Measurements from ENCODE around the gene ZP1. TPM values are rescaled to one million over a fixed set of nuclear protein-coding genes. Genes with fewer than 3 reads are reported as not detected.

ZP1 gene
- total RNA-seq, 1 donor from 2014 or later = not detected

DNA sequence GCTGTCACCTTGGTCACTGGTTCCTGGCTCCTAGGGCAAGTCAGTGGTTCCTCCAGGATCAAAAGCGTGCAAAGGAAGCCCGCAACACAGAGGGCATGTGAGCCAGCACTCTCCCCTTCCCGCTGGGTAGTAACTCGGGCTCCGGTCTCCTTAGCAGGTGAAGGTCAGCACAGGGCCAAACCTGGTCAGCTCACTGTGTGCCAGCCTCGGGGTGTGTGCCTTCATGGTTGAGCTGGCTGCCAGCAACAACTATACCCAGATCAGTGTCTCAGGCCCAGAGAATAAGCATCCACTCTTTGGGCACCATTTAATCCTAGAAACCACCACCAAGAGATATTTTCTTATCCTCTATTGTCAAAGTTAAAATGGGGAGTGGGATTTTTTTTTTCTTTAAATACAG, 41.6 kb upstream of the ZP1 start:
- peaks cover 2% of the 10 kb centered on the region for H3K9me3 Mint-ChIP-seq (ENCODE audit: unreplicated experiment)
- peaks cover 3% of the 10 kb centered on the region for H3K4me1 Mint-ChIP-seq (ENCODE audit: low read depth, unreplicated experiment)
- TF ChIP-seq, protein P1, sequence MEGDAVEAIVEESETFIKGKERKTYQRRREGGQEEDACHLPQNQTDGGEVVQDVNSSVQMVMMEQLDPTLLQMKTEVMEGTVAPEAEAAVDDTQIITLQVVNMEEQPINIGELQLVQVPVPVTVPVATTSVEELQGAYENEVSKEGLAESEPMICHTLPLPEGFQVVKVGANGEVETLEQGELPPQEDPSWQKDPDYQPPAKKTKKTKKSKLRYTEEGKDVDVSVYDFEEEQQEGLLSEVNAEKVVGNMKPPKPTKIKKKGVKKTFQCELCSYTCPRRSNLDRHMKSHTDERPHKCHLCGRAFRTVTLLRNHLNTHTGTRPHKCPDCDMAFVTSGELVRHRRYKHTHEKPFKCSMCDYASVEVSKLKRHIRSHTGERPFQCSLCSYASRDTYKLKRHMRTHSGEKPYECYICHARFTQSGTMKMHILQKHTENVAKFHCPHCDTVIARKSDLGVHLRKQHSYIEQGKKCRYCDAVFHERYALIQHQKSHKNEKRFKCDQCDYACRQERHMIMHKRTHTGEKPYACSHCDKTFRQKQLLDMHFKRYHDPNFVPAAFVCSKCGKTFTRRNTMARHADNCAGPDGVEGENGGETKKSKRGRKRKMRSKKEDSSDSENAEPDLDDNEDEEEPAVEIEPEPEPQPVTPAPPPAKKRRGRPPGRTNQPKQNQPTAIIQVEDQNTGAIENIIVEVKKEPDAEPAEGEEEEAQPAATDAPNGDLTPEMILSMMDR (IDR thresholded peaks at IDR 0.05; ENCODE audit: partially characterized antibody, unreplicated experiment) = no peak
- H3K27ac Mint-ChIP-seq (ENCODE audit: unreplicated experiment) = no peak overlapping the region
- no peak for DNase-seq
- no peak overlapping the region for H3K4me3 Mint-ChIP-seq (ENCODE audit: unreplicated experiment)
- H3K36me3 Mint-ChIP-seq (ENCODE audit: unreplicated experiment) = no peaks in the 10 kb centered on the region
- peaks cover 14% of the 10 kb centered on the region for H3K27me3 Mint-ChIP-seq (ENCODE audit: unreplicated experiment)

DNA sequence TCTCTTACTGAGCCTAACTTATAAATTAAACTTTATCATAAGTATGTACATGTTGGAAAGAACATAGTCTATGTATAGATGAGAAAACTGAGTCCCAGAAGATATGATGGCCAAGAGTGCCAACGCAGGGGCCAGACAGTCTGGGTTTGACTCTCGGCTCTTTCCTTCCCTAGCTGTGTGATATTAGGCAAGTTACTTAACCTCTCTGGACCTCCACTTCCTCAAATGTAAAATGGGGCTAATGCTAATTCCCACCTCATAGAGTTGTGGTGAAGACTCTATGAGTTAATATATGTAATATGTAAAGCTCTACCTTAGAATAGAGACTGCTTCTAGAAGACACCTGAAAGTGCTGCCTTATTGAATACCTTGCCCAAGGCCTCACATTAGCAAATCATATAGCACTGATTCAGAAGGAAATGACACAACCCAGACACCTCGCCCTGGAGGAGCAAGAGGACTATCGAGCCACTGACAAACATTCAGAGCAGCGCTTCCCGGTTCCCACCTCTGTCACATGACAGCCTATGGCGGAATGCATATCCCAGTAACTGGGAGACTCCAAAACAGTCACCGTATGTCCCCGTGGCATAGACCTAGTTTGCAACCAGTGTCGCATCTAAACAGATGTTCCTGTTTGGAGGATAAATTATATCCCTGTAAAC, 36.7 kb upstream of the ZP1 start:
- no peak for DNase-seq
- Mint-ChIP-seq H3K9me3 (ENCODE audit: unreplicated experiment) (no peaks in the 10 kb centered on the region), H3K4me3 (ENCODE audit: unreplicated experiment) (no peak overlapping the region), H3K36me3 (ENCODE audit: unreplicated experiment) (no peaks in the 10 kb centered on the region), H3K4me1 (ENCODE audit: low read depth, unreplicated experiment) (peaks cover 7% of the 10 kb centered on the region), H3K27ac (ENCODE audit: unreplicated experiment) (no peak overlapping the region), H3K27me3 (ENCODE audit: unreplicated experiment) (peaks cover 9% of the 10 kb centered on the region)
- TF ChIP-seq, protein P1 (IDR thresholded peaks at IDR 0.05; ENCODE audit: partially characterized antibody, unreplicated experiment) = no peak

DNA sequence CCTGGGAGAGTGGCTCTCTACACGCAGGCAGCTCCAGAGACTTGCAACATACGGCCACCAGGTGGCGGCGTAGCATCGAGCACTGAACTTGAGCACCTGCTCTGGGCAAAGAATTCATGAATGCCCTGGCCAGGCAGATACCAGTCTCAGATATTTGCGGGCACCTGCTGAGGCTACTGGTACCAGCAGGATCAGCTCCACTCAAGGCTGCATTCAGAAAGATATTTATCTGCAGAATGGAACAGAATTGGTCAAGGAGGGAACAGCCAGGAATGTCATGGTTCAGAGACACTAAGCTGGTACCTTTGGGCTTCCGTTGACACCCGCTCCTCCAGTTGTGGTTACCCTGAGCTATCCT, 36.2 kb upstream of the ZP1 start:
- Mint-ChIP-seq H3K4me1 (ENCODE audit: low read depth, unreplicated experiment) (peaks cover 8% of the 10 kb centered on the region), H3K9me3 (ENCODE audit: unreplicated experiment) (no peaks in the 10 kb centered on the region), H3K27ac (ENCODE audit: unreplicated experiment) (no peak overlapping the region), H3K36me3 (ENCODE audit: unreplicated experiment) (no peaks in the 10 kb centered on the region), H3K27me3 (ENCODE audit: unreplicated experiment) (peaks cover 9% of the 10 kb centered on the region), H3K4me3 (ENCODE audit: unreplicated experiment) (no peak overlapping the region)
- TF ChIP-seq, protein P1 (IDR thresholded peaks at IDR 0.05; ENCODE audit: partially characterized antibody, unreplicated experiment) = peak; percentile 93
- DNase-seq = peak; percentile 85

- TF ChIP-seq, protein P1 (IDR thresholded peaks at IDR 0.05; ENCODE audit: partially characterized antibody, unreplicated experiment) = no peak
- Mint-ChIP-seq H3K27me3 (ENCODE audit: unreplicated experiment) (peaks cover 9% of the 10 kb centered on the region), H3K9me3 (ENCODE audit: unreplicated experiment) (no peaks in the 10 kb centered on the region), H3K4me1 (ENCODE audit: low read depth, unreplicated experiment) (peaks cover 8% of the 10 kb centered on the region), H3K4me3 (ENCODE audit: unreplicated experiment) (no peak overlapping the region), H3K36me3 (ENCODE audit: unreplicated experiment) (no peaks in the 10 kb centered on the region), H3K27ac (ENCODE audit: unreplicated experiment) (no peak overlapping the region)
- DNase-seq = no peak
These were observed 35.8 kb upstream of the ZP1 start for GRCh38 chr11:60831501-60832079.

DNA sequence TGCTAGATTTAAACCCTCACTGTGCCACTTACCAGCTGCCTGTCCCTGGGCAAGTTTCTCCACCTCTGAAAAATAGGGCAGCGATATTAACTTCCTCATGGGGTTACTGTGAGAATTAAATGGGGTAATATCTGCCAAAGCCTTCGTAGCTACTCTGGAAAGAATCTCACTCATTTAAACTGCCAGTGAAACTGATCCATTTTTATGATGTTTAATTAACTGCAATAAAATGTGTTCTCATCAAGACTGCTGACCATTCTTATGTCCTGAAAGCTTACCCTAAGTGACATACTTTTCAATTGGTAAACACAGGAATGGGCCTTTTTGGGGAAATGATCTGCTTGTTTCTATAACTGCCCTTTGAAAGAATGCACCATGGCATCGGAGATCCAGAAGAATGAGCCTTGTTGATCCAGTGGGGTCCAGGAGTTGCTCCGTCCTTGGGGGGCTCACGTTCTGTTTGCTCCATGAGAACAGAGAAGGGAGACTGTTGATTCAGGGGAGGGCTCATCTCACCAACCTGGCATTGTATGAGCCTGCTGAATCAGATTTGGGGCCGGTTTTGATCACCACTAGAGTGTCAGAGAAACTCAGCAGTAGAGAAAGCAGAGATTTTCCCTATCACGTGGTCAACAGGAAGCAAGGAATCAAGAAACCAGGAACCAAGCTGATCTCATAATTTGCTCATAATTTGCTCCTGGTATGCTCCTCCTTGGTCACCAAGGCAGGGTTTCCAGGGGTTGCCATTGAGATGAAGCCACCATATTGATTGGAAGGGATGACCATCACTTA, 32.4 kb upstream of the ZP1 start:
- Mint-ChIP-seq H3K4me1 (ENCODE audit: low read depth, unreplicated experiment) (peaks cover 8% of the 10 kb centered on the region), H3K36me3 (ENCODE audit: unreplicated experiment) (no peaks in the 10 kb centered on the region), H3K4me3 (ENCODE audit: unreplicated experiment) (no peak overlapping the region), H3K27me3 (ENCODE audit: unreplicated experiment) (no peaks in the 10 kb centered on the region), H3K27ac (ENCODE audit: unreplicated experiment) (no peak overlapping the region), H3K9me3 (ENCODE audit: unreplicated experiment) (no peaks in the 10 kb centered on the region)
- TF ChIP-seq, protein P1 (IDR thresholded peaks at IDR 0.05; ENCODE audit: partially characterized antibody, unreplicated experiment) = no peak
- DNase-seq = no peak
